ENCODE data around the gene TCFL5.
A peak's percentile ranks its signal among the peaks of the same experiment; 100 is the strongest.

Gene TCFL5

GRCh38 chr20:62861726-62862336 is at the start of gene TCFL5 (continued):
- no peak for TF ChIP-seq PRDM10 (tag by site-specific recombination; IDR thresholded peaks at IDR 0.05)
- TF ChIP-seq ZNF146 (tag by site-specific recombination; IDR thresholded peaks at IDR 0.05): no peak
- TF ChIP-seq ZSCAN16 (tag by site-specific recombination; IDR thresholded peaks at IDR 0.05): no peak
- no peak for TF ChIP-seq ZNF292 (tag by site-specific recombination; IDR thresholded peaks at IDR 0.05; ENCODE audit: borderline replicate concordance, low read depth)
- TF ChIP-seq ZNF335 (tag by site-specific recombination; conservative IDR thresholded peaks at IDR 0.05): no peak
- no peak for TF ChIP-seq ZNF155 (tag by site-specific recombination; IDR thresholded peaks at IDR 0.05)
- no peak for TF ChIP-seq ZNF133 (tag by site-specific recombination; IDR thresholded peaks at IDR 0.05)
- 0 out of 2 replicates have a peak, but pooled peaks have one; percentile 29 for TF ChIP-seq PBX3 (CRISPR knock-in tag; IDR thresholded peaks at IDR 0.05)
- no peak for TF ChIP-seq ZBTB7A (tag by site-specific recombination; IDR thresholded peaks at IDR 0.05; ENCODE audit: low read depth)
- peak; percentile 80 for TF ChIP-seq ZNF600 (tag by site-specific recombination; IDR thresholded peaks at IDR 0.05)

GRCh38 chr20:62910777-62911497 is 49.3 kb upstream of the TCFL5 start:
- Histone ChIP-seq H3K9me3 (ENCODE audit: control insufficient read depth, insufficient read depth, low read depth, low read length) (no peaks in the 10 kb centered on the region), H3K27ac (ENCODE audit: extremely low read depth, low read depth, low read length) (no peak overlapping the region), H3K36me3 (ENCODE audit: control insufficient read depth in 2 of 2, insufficient read depth in 1 of 2, low read length in 2 of 2) (peaks cover 25 to 75% of the 10 kb centered on the region in 2 experiments), H3K4me3 (ENCODE audit: low read depth, low read length) (no peak overlapping the region), H3K4me1 (ENCODE audit: control insufficient read depth, insufficient read depth, low read length) (peaks cover 13% of the 10 kb centered on the region)
- ChIA-PET CTCF (interaction anchor here (0.6 to 2.1 kb wide), 4 partner anchors 9 to 62 kb away, joined by 3 to 10 read pairs (median 4); no protein-coding TSS in a partner anchor), POLR2A (no interaction called here)
- TF ChIP-seq ZNF404 (tag by site-specific recombination; IDR thresholded peaks at IDR 0.05) (no peak), MEIS1 (CRISPR knock-in tag; IDR thresholded peaks at IDR 0.05; ENCODE audit: borderline replicate concordance) (no peak), ZBTB26 (tag by site-specific recombination; optimal IDR thresholded peaks at IDR 0.05) (no peak), ZNF518A (tag by site-specific recombination; conservative IDR thresholded peaks at IDR 0.05; ENCODE audit: low read depth) (no peak)
